ENCODE results near the gene SELENOT. TPM values are rescaled to one million over a fixed set of nuclear protein-coding genes. Genes with fewer than 3 reads are reported as not detected.

The SELENOT gene
- total RNA-seq, 2 donors from 2014 or later, result 70.8 to 75.9 TPM

DNA sequence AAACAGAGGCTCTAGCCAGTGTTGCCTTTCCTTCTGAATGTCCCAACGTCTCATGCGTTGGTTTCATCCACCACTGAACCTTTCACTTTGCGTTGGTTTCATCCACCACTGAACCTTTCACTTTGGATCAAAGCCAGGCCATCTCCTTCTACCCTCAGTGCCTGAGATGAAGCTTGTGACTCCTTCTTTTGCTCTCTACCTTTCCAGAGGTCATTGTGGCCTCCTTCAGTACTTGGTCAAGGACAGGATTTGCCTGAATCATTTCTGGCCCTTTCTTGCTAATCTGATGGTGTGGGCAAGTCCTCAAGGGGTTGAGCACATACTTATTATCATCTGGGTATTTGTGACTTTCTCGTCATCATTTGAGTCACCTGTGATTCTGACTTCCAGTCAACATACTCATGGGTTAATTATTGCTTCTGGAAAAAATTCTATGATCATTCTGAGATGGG lies 50.0 kb downstream of the SELENOT start:
- WGBS, 2 experiments (ENCODE audit: insufficient coverage in 1 of 2, insufficient read length in 1 of 2), result 91 to 96% methylated on average over 4 of the region's 4 CpGs
- Histone ChIP-seq H3K4me1 (ENCODE audit: control insufficient read depth, insufficient read depth, low read length) (no peaks in the 10 kb centered on the region), H3K9ac (ENCODE audit: extremely low read depth, low read length, poor library complexity, severe bottlenecking) (no peak overlapping the region), H3K27me3 (ENCODE audit: control insufficient read depth, insufficient read depth, low read length, poor library complexity, severe bottlenecking) (no peaks in the 10 kb centered on the region), H3K27ac (ENCODE audit: low read depth, low read length) (no peak overlapping the region), H3K9me3 (ENCODE audit: control insufficient read depth, low read length) (no peaks in the 10 kb centered on the region), H3K4me3 (ENCODE audit: low read length) (no peak overlapping the region), H3K36me3 (ENCODE audit: control insufficient read depth, insufficient read depth, low read length) (no peaks in the 10 kb centered on the region)
- no peaks in the 10 kb centered on the region for H3K4me1 Mint-ChIP-seq
- H3K27me3 Mint-ChIP-seq (ENCODE audit: insufficient read depth), result no peaks in the 10 kb centered on the region
- no peak for TF ChIP-seq CTCF (conservative IDR thresholded peaks at IDR 0.05)
- H3K36me3 Mint-ChIP-seq (ENCODE audit: low read depth), result no peaks in the 10 kb centered on the region
- no peaks in the 10 kb centered on the region for H3K9me3 Mint-ChIP-seq
- H3K27ac Mint-ChIP-seq, result no peak overlapping the region
- no peak overlapping the region for H3K4me3 Mint-ChIP-seq
- DNase-seq, result no peak

- Histone ChIP-seq H3K9ac (ENCODE audit: extremely low read depth, low read length, poor library complexity, severe bottlenecking) (no peak overlapping the region), H3K4me3 (ENCODE audit: low read length) (no peak overlapping the region), H3K27me3 (ENCODE audit: control insufficient read depth, insufficient read depth, low read length, poor library complexity, severe bottlenecking) (peaks cover 10% of the 10 kb centered on the region), H3K27ac (ENCODE audit: low read depth, low read length) (no peak overlapping the region), H3K4me1 (ENCODE audit: control insufficient read depth, insufficient read depth, low read length) (no peaks in the 10 kb centered on the region), H3K36me3 (ENCODE audit: control insufficient read depth, insufficient read depth, low read length) (no peaks in the 10 kb centered on the region), H3K9me3 (ENCODE audit: control insufficient read depth, low read length) (no peaks in the 10 kb centered on the region)
- Mint-ChIP-seq H3K36me3 (ENCODE audit: low read depth) (no peaks in the 10 kb centered on the region), H3K27me3 (ENCODE audit: insufficient read depth) (peaks cover 17% of the 10 kb centered on the region), H3K4me1 (no peaks in the 10 kb centered on the region), H3K27ac (no peak overlapping the region), H3K4me3 (no peak overlapping the region), H3K9me3 (no peaks in the 10 kb centered on the region)
- no peak for DNase-seq
- TF ChIP-seq CTCF (conservative IDR thresholded peaks at IDR 0.05), result no peak
- 88 to 100% methylated on average over 3 to 4 of the region's 4 CpGs for WGBS, 2 experiments (ENCODE audit: insufficient coverage in 1 of 2, insufficient read length in 1 of 2)
Measured at GRCh38 chr3:150656316-150656715, 53.2 kb downstream of the SELENOT start.

- no peak overlapping the region for H3K4me3 Mint-ChIP-seq
- TF ChIP-seq CTCF (conservative IDR thresholded peaks at IDR 0.05), result no peak
- H3K27ac Mint-ChIP-seq, result no peak overlapping the region
- Histone ChIP-seq H3K4me3 (ENCODE audit: low read length) (no peak overlapping the region), H3K27me3 (ENCODE audit: control insufficient read depth, insufficient read depth, low read length, poor library complexity, severe bottlenecking) (peaks cover 48% of the 10 kb centered on the region), H3K4me1 (ENCODE audit: control insufficient read depth, insufficient read depth, low read length) (no peaks in the 10 kb centered on the region), H3K36me3 (ENCODE audit: control insufficient read depth, insufficient read depth, low read length) (no peaks in the 10 kb centered on the region), H3K9me3 (ENCODE audit: control insufficient read depth, low read length) (no peaks in the 10 kb centered on the region), H3K9ac (ENCODE audit: extremely low read depth, low read length, poor library complexity, severe bottlenecking) (no peak overlapping the region), H3K27ac (ENCODE audit: low read depth, low read length) (no peak overlapping the region)
- no peaks in the 10 kb centered on the region for H3K9me3 Mint-ChIP-seq
- H3K27me3 Mint-ChIP-seq (ENCODE audit: insufficient read depth), result peaks cover 58% of the 10 kb centered on the region
- H3K4me1 Mint-ChIP-seq, result no peaks in the 10 kb centered on the region
- 86 to 89% methylated on average over 7 of the region's 7 CpGs for WGBS, 2 experiments (ENCODE audit: insufficient coverage in 1 of 2, insufficient read length in 1 of 2)
- DNase-seq, result no peak
- no peaks in the 10 kb centered on the region for H3K36me3 Mint-ChIP-seq (ENCODE audit: low read depth)
Measured at GRCh38 chr3:150662410-150663200, 59.5 kb downstream of the SELENOT start.

Measured in endodermal cell (in vitro differentiated cells).